ENCODE data around the gene HSPA12B.

GRCh38 chr20:3733119-3733995 lies 872 bp downstream of the HSPA12B start:
- TF ChIP-seq CTCF (IDR thresholded peaks at IDR 0.05) (no peak), POLR2A (IDR thresholded peaks at IDR 0.05) (no peak)

All from testis (tissue), 2 donors.